Mesendoderm (in vitro differentiated cells): ENCODE data around the gene PCDH20.

Experiments used
- DNase-seq: peaks from one replicate; pipeline ENCODE4 v3.0.0; 2013
- H2AK5ac ChIP-seq: 2 replicates; pipeline ENCODE4 v1.6.1; 2013; ENCODE audit warnings: low read length, inconsistent platforms
- H2BK120ac ChIP-seq: 2 replicates; pipeline ENCODE4 v1.6.1; 2013; ENCODE audit warnings: low read depth, mild to moderate bottlenecking, low read length, moderate library complexity, mixed read lengths
- H2BK15ac ChIP-seq: replicated peaks from 2 replicates; pipeline ENCODE4 v1.6.1; 2013; ENCODE audit warnings: low read depth, mild to moderate bottlenecking, moderate library complexity
- H2BK5ac ChIP-seq: 2 replicates; pipeline ENCODE4 v1.6.1; 2013; ENCODE audit warnings: low read length, inconsistent platforms
- H3K18ac ChIP-seq: 2 replicates; pipeline ENCODE4 v1.6.1; 2013; ENCODE audit warnings: mild to moderate bottlenecking, low read length, mixed read lengths
- H3K23ac ChIP-seq: one replicate; pipeline ENCODE4 v1.6.1; 2013; ENCODE audit warnings: low read length
- H3K27ac ChIP-seq: 2 replicates; pipeline ENCODE4 v1.5.1; 2013; ENCODE audit warnings: low read depth, mild to moderate bottlenecking, inconsistent platforms, low read length, moderate library complexity
- H3K27me3 ChIP-seq: 2 replicates; pipeline ENCODE4 v1.6.1; 2013; ENCODE audit warnings: low read length, control low read depth, mild to moderate bottlenecking, inconsistent platforms; ENCODE audit not compliant: insufficient read depth, poor library complexity
- H3K36me3 ChIP-seq: 2 replicates; pipeline ENCODE4 v1.6.1; 2013; ENCODE audit warnings: low read length, inconsistent platforms; ENCODE audit not compliant: control insufficient read depth, insufficient read depth
- H3K4ac ChIP-seq: one replicate; pipeline ENCODE4 v1.6.1; 2013; ENCODE audit warnings: low read depth, mild to moderate bottlenecking, low read length, moderate library complexity
- H3K4me1 ChIP-seq: 2 replicates; pipeline ENCODE4 v1.6.1; 2013; ENCODE audit warnings: low read depth, low read length, inconsistent platforms; ENCODE audit not compliant: control insufficient read depth
- H3K4me2 ChIP-seq: 2 replicates; pipeline ENCODE4 v1.6.1; 2013; ENCODE audit warnings: low read length
- H3K4me3 ChIP-seq: 2 replicates; pipeline ENCODE4 v1.5.1; 2013; ENCODE audit warnings: mild to moderate bottlenecking, low read length
- H3K56ac ChIP-seq: one replicate; pipeline ENCODE4 v1.6.1; 2013; ENCODE audit warnings: low read length
- H3K79me1 ChIP-seq: 2 replicates; pipeline ENCODE4 v1.6.1; 2013; ENCODE audit warnings: low read length, inconsistent platforms
- H3K79me2 ChIP-seq: 2 replicates; pipeline ENCODE4 v1.6.1; 2013; ENCODE audit warnings: mild to moderate bottlenecking, low read length; ENCODE audit not compliant: control insufficient read depth, insufficient read depth
- H3K9ac ChIP-seq: 2 replicates; pipeline ENCODE4 v1.6.1; 2013; ENCODE audit warnings: low read length, inconsistent platforms
- H4K5ac ChIP-seq: one replicate; pipeline ENCODE4 v1.6.1; 2013; ENCODE audit warnings: low read length
- H4K8ac ChIP-seq: one replicate; pipeline ENCODE4 v1.6.1; 2013; ENCODE audit warnings: low read depth, mild to moderate bottlenecking, control low read depth, low read length, moderate library complexity
- WGBS: extraction: QIAGEN DNeasy Blood & Tissue Kit; methylation state at CpG from one replicate; pipeline ENCODE4 v1.1.7; 2013; ENCODE audit warnings: low lambda C conversion rate, missing lambda C conversion rate; ENCODE audit not compliant: insufficient coverage; ENCODE audit errors: extremely low coverage; 5-methylcytosine and 5-hydroxymethylcytosine counted together

The PCDH20 gene

DNA sequence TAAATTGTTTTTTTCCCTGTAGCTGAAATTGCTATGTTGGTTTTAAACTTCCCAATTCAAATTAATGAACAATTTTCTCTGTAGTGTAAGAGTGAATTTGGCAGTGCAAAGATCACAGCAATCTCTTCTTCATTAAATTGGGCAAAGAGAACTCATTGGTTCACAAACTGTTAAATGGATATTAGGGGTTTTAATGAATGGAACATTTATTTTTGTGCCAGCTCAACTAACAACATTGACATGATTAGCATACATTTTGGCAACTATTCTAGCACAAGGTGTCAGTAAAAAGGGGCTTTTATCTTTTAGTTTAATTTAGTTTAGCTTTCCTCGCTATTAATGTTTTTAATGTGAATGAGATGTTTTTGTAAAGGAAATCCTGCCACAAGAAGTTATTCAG lies 7.1 kb downstream of the PCDH20 start:
- H3K36me3 ChIP-seq: no peaks in the 10 kb centered on the region
- no peak overlapping the region for H3K4me2 ChIP-seq
- no peak overlapping the region for H3K18ac ChIP-seq
- no peak overlapping the region for H3K9ac ChIP-seq
- H3K79me2 ChIP-seq: no peaks in the 10 kb centered on the region
- no CpG with 5 or more reads among the region's 1 CpG for WGBS
- H3K27ac ChIP-seq: no peak overlapping the region
- H3K56ac ChIP-seq: no peak overlapping the region
- no peak overlapping the region for H3K23ac ChIP-seq
- H2BK120ac ChIP-seq: no peak overlapping the region
- no peak overlapping the region for H2BK15ac ChIP-seq
- H3K4ac ChIP-seq: no peak overlapping the region
- no peaks in the 10 kb centered on the region for H3K4me1 ChIP-seq
- H3K27me3 ChIP-seq: no peaks in the 10 kb centered on the region
- no peak for DNase-seq
- no peak overlapping the region for H2BK5ac ChIP-seq
- no peaks in the 10 kb centered on the region for H3K79me1 ChIP-seq
- no peak overlapping the region for H4K5ac ChIP-seq
- no peak overlapping the region for H4K8ac ChIP-seq
- H2AK5ac ChIP-seq: no peak overlapping the region
- H3K4me3 ChIP-seq: no peak overlapping the region

GRCh38 chr13:61406275-61406674 lies 9.4 kb downstream of the PCDH20 start:
- Histone ChIP-seq H2BK5ac (no peak overlapping the region), H3K4me2 (no peak overlapping the region)

DNA sequence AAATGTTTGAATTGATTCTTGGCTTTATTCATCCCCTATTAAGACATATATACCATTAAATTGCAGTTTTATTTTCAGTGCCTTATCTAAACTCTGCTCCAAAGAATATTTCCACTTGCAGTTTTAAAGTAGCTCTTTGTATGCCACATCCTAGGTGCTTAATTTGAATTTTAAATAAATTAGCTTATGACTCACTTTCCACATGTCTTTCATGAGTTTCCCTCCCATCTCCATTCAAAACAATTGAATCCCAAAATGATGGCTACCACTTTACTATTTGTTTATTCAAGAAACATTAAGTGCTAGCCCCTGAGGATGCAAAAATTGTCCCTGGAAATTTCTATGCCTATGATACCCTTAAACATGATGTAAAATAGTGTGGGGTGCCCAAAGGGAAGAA lies 19.5 kb downstream of the PCDH20 start:
- no peaks in the 10 kb centered on the region for H3K36me3 ChIP-seq
- H4K8ac ChIP-seq: no peak overlapping the region
- H3K4ac ChIP-seq: no peak overlapping the region

More at GRCh38 chr13:61406275-61406674, 9.4 kb downstream of the PCDH20 start:
- no peaks in the 10 kb centered on the region for H3K79me1 ChIP-seq
- H2AK5ac ChIP-seq: no peak overlapping the region
- no peak overlapping the region for H3K4ac ChIP-seq
- no peak overlapping the region for H3K23ac ChIP-seq
- H4K5ac ChIP-seq: no peak overlapping the region
- H3K36me3 ChIP-seq: no peaks in the 10 kb centered on the region
- H3K18ac ChIP-seq: no peak overlapping the region
- H3K27me3 ChIP-seq: no peaks in the 10 kb centered on the region
- H3K9ac ChIP-seq: no peak overlapping the region
- no peaks in the 10 kb centered on the region for H3K79me2 ChIP-seq
- no peak overlapping the region for H4K8ac ChIP-seq
- no peaks in the 10 kb centered on the region for H3K4me1 ChIP-seq
- DNase-seq: no peak
- no peak overlapping the region for H2BK120ac ChIP-seq
- H3K56ac ChIP-seq: no peak overlapping the region
- H3K4me3 ChIP-seq: no peak overlapping the region
- no CpG with 5 or more reads among the region's 1 CpG for WGBS
- H2BK15ac ChIP-seq: no peak overlapping the region
- no peak overlapping the region for H3K27ac ChIP-seq

GRCh38 chr13:61391426-61391825 lies 24.2 kb downstream of the PCDH20 start:
- no peaks in the 10 kb centered on the region for H3K79me2 ChIP-seq
- no peak overlapping the region for H3K4me3 ChIP-seq
- no peak overlapping the region for H3K27ac ChIP-seq
- no peak overlapping the region for H3K18ac ChIP-seq
- no peak overlapping the region for H4K5ac ChIP-seq
- H3K56ac ChIP-seq: no peak overlapping the region
- H3K4ac ChIP-seq: no peak overlapping the region
- no peak for DNase-seq
- H3K79me1 ChIP-seq: no peaks in the 10 kb centered on the region
- H3K23ac ChIP-seq: no peak overlapping the region
- no peak overlapping the region for H3K4me2 ChIP-seq
- no CpG with 5 or more reads among the region's 7 CpGs for WGBS
- H2AK5ac ChIP-seq: no peak overlapping the region
- H3K9ac ChIP-seq: no peak overlapping the region
- no peaks in the 10 kb centered on the region for H3K27me3 ChIP-seq
- no peak overlapping the region for H2BK15ac ChIP-seq
- no peak overlapping the region for H2BK5ac ChIP-seq
- no peak overlapping the region for H4K8ac ChIP-seq
- H2BK120ac ChIP-seq: no peak overlapping the region
- no peaks in the 10 kb centered on the region for H3K4me1 ChIP-seq
- H3K36me3 ChIP-seq: no peaks in the 10 kb centered on the region

More for the DNA sequence above, 19.5 kb downstream of the PCDH20 start:
- H3K79me2 ChIP-seq: no peaks in the 10 kb centered on the region
- no peak overlapping the region for H3K4me3 ChIP-seq
- no peak overlapping the region for H2BK15ac ChIP-seq
- DNase-seq: no peak
- H3K23ac ChIP-seq: no peak overlapping the region
- no peak overlapping the region for H2AK5ac ChIP-seq
- no peak overlapping the region for H3K9ac ChIP-seq
- no peak overlapping the region for H3K27ac ChIP-seq
- no peak overlapping the region for H2BK120ac ChIP-seq
- no peak overlapping the region for H2BK5ac ChIP-seq
- H3K4me1 ChIP-seq: no peaks in the 10 kb centered on the region
- no peaks in the 10 kb centered on the region for H3K27me3 ChIP-seq
- no peak overlapping the region for H3K56ac ChIP-seq
- H3K79me1 ChIP-seq: no peaks in the 10 kb centered on the region
- no peak overlapping the region for H3K18ac ChIP-seq
- H3K4me2 ChIP-seq: no peak overlapping the region
- H4K5ac ChIP-seq: no peak overlapping the region

- H3K27ac ChIP-seq: no peak overlapping the region
- no peak overlapping the region for H2BK15ac ChIP-seq
- H2BK5ac ChIP-seq: no peak overlapping the region
- no peaks in the 10 kb centered on the region for H3K36me3 ChIP-seq
- DNase-seq: no peak
- H3K4ac ChIP-seq: no peak overlapping the region
- no CpG with 5 or more reads among the region's 3 CpGs for WGBS
- H3K79me1 ChIP-seq: no peaks in the 10 kb centered on the region
- no peak overlapping the region for H4K8ac ChIP-seq
- H3K9ac ChIP-seq: no peak overlapping the region
- no peak overlapping the region for H2AK5ac ChIP-seq
- no peaks in the 10 kb centered on the region for H3K27me3 ChIP-seq
- H3K4me2 ChIP-seq: no peak overlapping the region
- H2BK120ac ChIP-seq: no peak overlapping the region
- H3K4me1 ChIP-seq: no peaks in the 10 kb centered on the region
- no peak overlapping the region for H3K56ac ChIP-seq
- H3K18ac ChIP-seq: no peak overlapping the region
- H4K5ac ChIP-seq: no peak overlapping the region
- no peaks in the 10 kb centered on the region for H3K79me2 ChIP-seq
- no peak overlapping the region for H3K23ac ChIP-seq
- no peak overlapping the region for H3K4me3 ChIP-seq
Measured at GRCh38 chr13:61387694-61388093, 28.0 kb downstream of the PCDH20 start.

- Histone ChIP-seq H3K56ac (no peak overlapping the region), H3K23ac (no peak overlapping the region), H3K79me1 (no peaks in the 10 kb centered on the region), H3K79me2 (no peaks in the 10 kb centered on the region), H2BK5ac (no peak overlapping the region), H2BK15ac (no peak overlapping the region), H2BK120ac (no peak overlapping the region), H3K9ac (no peak overlapping the region), H3K4me1 (no peaks in the 10 kb centered on the region), H3K18ac (no peak overlapping the region), H2AK5ac (no peak overlapping the region), H4K5ac (no peak overlapping the region), H3K27ac (no peak overlapping the region), H3K36me3 (no peaks in the 10 kb centered on the region), H3K4me3 (no peak overlapping the region), H3K4ac (no peak overlapping the region), H3K27me3 (no peaks in the 10 kb centered on the region), H3K4me2 (no peak overlapping the region), H4K8ac (no peak overlapping the region)
- no CpG with 5 or more reads among the region's 2 CpGs for WGBS
- no peak for DNase-seq
Measured at GRCh38 chr13:61383111-61383510, 32.5 kb downstream of the PCDH20 start.
